WTC11 (cell line): ENCODE results near the gene CDH3.

Experiments
- ELF4 ChIP-seq: sonication (generic); formaldehyde crosslinking; IDR thresholded peaks from 2 replicates; pipeline ENCODE4 v1.8.1; 2022; ENCODE audit warnings: low read depth, mild to moderate bottlenecking, moderate library complexity, missing genetic modification reagents
- MXD4 ChIP-seq: fragments of 250-450 bp; sonication (Bioruptor Pico); IDR thresholded peaks from 2 replicates; pipeline ENCODE4 v1.8.0; 2021; ENCODE audit warnings: mild to moderate bottlenecking, moderate library complexity, borderline replicate concordance
- NR3C1 ChIP-seq: sonication (generic); formaldehyde crosslinking; conservative IDR thresholded peaks from 2 replicates; pipeline ENCODE4 v1.8.1; 2023; ENCODE audit warnings: low read depth, mild to moderate bottlenecking, missing genetic modification reagents
- SMAD3 ChIP-seq: sonication (generic); formaldehyde crosslinking; IDR thresholded peaks from 2 replicates; pipeline ENCODE4 v1.8.0; 2022; ENCODE audit warnings: missing genetic modification reagents, mild to moderate bottlenecking, borderline replicate concordance
- ZNF121 ChIP-seq: sonication (generic); formaldehyde crosslinking; IDR thresholded peaks from 2 replicates; pipeline ENCODE4 v1.8.0; 2023; ENCODE audit warnings: missing genetic modification reagents
- ZNF396 ChIP-seq: fragments of 250-450 bp; sonication (Bioruptor Pico); IDR thresholded peaks from 2 replicates; pipeline ENCODE4 v1.8.0; 2021; ENCODE audit warnings: mild to moderate bottlenecking, moderate library complexity, borderline replicate concordance
- TF ChIP-seq, protein P1 (sequence below): sonication (generic); formaldehyde crosslinking; IDR thresholded peaks from 2 replicates; pipeline ENCODE4 v1.8.1; 2023; ENCODE audit warnings: mild to moderate bottlenecking, missing genetic modification reagents, moderate library complexity
- TF ChIP-seq, protein P2 (sequence below): fragments of 200-600 bp; IDR thresholded peaks from 2 replicates; pipeline ENCODE4 v1.8.0; 2022; ENCODE audit warnings: antibody characterized with exemption
- TF ChIP-seq, protein P3 (sequence below): sonication (generic); formaldehyde crosslinking; IDR thresholded peaks from 2 replicates; pipeline ENCODE4 v1.8.0; 2022; ENCODE audit warnings: mild to moderate bottlenecking, missing genetic modification reagents
- TF ChIP-seq, protein P4 (sequence below): sonication (generic); formaldehyde crosslinking; IDR thresholded peaks from 2 replicates; pipeline ENCODE4 v1.8.1; 2023; ENCODE audit warnings: mild to moderate bottlenecking, missing genetic modification reagents
- TF ChIP-seq, protein P5 (sequence below): sonication (generic); formaldehyde crosslinking; conservative IDR thresholded peaks from 2 replicates; pipeline ENCODE4 v1.8.1; 2022; ENCODE audit warnings: mild to moderate bottlenecking, missing genetic modification reagents
- TF ChIP-seq, protein P6 (sequence below): sonication (generic); formaldehyde crosslinking; IDR thresholded peaks from 2 replicates; pipeline ENCODE4 v1.8.0; 2022; ENCODE audit warnings: mild to moderate bottlenecking, missing genetic modification reagents
- TF ChIP-seq, protein P7 (sequence below): fragments of 250-450 bp; sonication (Bioruptor Pico); IDR thresholded peaks from 2 replicates; pipeline ENCODE4 v1.9.0; 2021; ENCODE audit warnings: mild to moderate bottlenecking

DNA sequence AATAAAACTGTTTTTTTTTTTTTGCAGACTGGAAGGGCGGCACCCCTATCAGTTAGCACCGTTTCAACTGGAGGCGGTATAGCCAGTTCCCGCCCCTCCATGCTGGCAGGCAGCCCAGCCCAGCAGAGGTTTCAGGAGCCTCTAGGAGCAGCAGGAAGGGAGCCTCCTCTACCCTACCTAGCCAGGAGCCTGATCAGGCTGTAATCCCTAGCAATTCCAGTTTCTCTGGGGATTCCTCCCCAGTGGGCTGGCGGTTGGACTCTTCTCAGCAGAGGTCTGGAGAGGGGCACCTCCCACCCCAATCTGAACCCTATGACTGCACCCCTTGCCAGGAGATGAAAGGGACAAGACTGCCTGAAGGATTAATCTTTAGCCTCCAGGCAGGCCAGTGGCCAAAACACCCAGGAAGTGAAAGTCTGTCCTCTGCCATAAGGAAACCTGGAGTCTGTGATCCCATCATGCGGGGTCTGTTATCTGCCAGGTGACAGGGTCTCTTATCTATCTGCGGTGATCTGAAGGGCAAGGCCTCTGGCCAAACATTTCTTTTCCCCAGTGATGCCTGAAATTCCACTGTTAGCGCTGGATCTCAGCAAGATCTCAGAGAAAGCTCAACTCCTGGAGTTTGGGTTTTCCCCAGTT lies 87.1 kb downstream of the CDH3 start:
- no peak for TF ChIP-seq MXD4 (CRISPR knock-in tag)
- TF ChIP-seq ZNF396 (CRISPR knock-in tag), result no peak
- no peak for TF ChIP-seq NR3C1
- TF ChIP-seq ZNF121 (CRISPR knock-in tag), result no peak
- TF ChIP-seq, protein P1, sequence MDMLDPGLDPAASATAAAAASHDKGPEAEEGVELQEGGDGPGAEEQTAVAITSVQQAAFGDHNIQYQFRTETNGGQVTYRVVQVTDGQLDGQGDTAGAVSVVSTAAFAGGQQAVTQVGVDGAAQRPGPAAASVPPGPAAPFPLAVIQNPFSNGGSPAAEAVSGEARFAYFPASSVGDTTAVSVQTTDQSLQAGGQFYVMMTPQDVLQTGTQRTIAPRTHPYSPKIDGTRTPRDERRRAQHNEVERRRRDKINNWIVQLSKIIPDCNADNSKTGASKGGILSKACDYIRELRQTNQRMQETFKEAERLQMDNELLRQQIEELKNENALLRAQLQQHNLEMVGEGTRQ (CRISPR knock-in tag), result no peak
- TF ChIP-seq, protein P2, sequence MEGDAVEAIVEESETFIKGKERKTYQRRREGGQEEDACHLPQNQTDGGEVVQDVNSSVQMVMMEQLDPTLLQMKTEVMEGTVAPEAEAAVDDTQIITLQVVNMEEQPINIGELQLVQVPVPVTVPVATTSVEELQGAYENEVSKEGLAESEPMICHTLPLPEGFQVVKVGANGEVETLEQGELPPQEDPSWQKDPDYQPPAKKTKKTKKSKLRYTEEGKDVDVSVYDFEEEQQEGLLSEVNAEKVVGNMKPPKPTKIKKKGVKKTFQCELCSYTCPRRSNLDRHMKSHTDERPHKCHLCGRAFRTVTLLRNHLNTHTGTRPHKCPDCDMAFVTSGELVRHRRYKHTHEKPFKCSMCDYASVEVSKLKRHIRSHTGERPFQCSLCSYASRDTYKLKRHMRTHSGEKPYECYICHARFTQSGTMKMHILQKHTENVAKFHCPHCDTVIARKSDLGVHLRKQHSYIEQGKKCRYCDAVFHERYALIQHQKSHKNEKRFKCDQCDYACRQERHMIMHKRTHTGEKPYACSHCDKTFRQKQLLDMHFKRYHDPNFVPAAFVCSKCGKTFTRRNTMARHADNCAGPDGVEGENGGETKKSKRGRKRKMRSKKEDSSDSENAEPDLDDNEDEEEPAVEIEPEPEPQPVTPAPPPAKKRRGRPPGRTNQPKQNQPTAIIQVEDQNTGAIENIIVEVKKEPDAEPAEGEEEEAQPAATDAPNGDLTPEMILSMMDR, result no peak
- TF ChIP-seq SMAD3 (CRISPR knock-in tag), result no peak
- TF ChIP-seq, protein P3, sequence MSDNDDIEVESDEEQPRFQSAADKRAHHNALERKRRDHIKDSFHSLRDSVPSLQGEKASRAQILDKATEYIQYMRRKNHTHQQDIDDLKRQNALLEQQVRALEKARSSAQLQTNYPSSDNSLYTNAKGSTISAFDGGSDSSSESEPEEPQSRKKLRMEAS (CRISPR knock-in tag), result no peak
- TF ChIP-seq, protein P4, sequence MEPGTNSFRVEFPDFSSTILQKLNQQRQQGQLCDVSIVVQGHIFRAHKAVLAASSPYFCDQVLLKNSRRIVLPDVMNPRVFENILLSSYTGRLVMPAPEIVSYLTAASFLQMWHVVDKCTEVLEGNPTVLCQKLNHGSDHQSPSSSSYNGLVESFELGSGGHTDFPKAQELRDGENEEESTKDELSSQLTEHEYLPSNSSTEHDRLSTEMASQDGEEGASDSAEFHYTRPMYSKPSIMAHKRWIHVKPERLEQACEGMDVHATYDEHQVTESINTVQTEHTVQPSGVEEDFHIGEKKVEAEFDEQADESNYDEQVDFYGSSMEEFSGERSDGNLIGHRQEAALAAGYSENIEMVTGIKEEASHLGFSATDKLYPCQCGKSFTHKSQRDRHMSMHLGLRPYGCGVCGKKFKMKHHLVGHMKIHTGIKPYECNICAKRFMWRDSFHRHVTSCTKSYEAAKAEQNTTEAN, result no peak
- TF ChIP-seq, protein P5, sequence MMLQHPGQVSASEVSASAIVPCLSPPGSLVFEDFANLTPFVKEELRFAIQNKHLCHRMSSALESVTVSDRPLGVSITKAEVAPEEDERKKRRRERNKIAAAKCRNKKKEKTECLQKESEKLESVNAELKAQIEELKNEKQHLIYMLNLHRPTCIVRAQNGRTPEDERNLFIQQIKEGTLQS, result no peak
- TF ChIP-seq, protein P6, sequence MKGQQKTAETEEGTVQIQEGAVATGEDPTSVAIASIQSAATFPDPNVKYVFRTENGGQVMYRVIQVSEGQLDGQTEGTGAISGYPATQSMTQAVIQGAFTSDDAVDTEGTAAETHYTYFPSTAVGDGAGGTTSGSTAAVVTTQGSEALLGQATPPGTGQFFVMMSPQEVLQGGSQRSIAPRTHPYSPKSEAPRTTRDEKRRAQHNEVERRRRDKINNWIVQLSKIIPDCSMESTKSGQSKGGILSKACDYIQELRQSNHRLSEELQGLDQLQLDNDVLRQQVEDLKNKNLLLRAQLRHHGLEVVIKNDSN (CRISPR knock-in tag), result no peak
- TF ChIP-seq, protein P7, sequence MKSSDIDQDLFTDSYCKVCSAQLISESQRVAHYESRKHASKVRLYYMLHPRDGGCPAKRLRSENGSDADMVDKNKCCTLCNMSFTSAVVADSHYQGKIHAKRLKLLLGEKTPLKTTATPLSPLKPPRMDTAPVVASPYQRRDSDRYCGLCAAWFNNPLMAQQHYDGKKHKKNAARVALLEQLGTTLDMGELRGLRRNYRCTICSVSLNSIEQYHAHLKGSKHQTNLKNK (CRISPR knock-in tag), result no peak
- no peak for TF ChIP-seq ELF4 (CRISPR knock-in tag)
